Hepatocyte (in vitro differentiated cells): ENCODE results near the gene BEST2.

ENCODE experiments used
- EZH2 ChIP-seq: fragments of 200-600 bp; sonication (generic); IDR thresholded peaks from 2 replicates; pipeline ENCODE4 v1.6.1; 2016; ENCODE audit warnings: antibody characterized with exemption, mild to moderate bottlenecking, borderline replicate concordance
- TF ChIP-seq, protein P1 (sequence below): fragments of 200-600 bp; sonication (generic); IDR thresholded peaks from 2 replicates; pipeline ENCODE4 v1.5.1; 2016; ENCODE audit warnings: antibody characterized with exemption, mild to moderate bottlenecking; ENCODE audit not compliant: poor library complexity

DNA sequence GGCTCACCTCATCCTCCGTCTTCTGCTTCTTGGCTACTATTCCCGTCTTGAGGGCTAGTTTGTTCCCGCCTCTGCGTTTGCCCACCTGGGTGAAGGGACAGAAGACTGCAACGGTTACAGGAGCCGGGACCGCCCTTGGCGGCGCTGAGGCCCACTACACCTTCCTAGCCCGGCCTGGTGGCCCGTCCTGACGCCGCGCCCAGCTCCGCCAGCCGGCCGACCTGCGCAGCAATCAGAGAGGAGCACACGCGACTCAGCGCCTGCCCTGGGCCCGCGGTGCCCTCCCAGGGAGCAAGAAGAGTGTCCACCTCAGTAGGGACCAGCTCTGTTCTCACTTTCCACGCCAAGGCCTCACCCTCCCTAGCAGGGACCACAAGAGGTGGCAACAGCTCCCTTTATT lies 20.3 kb upstream of the BEST2 start:
- TF ChIP-seq, protein P1, sequence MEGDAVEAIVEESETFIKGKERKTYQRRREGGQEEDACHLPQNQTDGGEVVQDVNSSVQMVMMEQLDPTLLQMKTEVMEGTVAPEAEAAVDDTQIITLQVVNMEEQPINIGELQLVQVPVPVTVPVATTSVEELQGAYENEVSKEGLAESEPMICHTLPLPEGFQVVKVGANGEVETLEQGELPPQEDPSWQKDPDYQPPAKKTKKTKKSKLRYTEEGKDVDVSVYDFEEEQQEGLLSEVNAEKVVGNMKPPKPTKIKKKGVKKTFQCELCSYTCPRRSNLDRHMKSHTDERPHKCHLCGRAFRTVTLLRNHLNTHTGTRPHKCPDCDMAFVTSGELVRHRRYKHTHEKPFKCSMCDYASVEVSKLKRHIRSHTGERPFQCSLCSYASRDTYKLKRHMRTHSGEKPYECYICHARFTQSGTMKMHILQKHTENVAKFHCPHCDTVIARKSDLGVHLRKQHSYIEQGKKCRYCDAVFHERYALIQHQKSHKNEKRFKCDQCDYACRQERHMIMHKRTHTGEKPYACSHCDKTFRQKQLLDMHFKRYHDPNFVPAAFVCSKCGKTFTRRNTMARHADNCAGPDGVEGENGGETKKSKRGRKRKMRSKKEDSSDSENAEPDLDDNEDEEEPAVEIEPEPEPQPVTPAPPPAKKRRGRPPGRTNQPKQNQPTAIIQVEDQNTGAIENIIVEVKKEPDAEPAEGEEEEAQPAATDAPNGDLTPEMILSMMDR = no peak
- TF ChIP-seq EZH2 = no peak
